Measurements from ENCODE around the gene PHF1.
"Not testable (repeated sequence)": the region's sequence is repeated elsewhere in the genome, so short reads cannot be mapped to it uniquely, and the experiment has no call there.

PHF1 gene
- 354 to 582 reads per million in 2 donors for total RNA-seq

DNA sequence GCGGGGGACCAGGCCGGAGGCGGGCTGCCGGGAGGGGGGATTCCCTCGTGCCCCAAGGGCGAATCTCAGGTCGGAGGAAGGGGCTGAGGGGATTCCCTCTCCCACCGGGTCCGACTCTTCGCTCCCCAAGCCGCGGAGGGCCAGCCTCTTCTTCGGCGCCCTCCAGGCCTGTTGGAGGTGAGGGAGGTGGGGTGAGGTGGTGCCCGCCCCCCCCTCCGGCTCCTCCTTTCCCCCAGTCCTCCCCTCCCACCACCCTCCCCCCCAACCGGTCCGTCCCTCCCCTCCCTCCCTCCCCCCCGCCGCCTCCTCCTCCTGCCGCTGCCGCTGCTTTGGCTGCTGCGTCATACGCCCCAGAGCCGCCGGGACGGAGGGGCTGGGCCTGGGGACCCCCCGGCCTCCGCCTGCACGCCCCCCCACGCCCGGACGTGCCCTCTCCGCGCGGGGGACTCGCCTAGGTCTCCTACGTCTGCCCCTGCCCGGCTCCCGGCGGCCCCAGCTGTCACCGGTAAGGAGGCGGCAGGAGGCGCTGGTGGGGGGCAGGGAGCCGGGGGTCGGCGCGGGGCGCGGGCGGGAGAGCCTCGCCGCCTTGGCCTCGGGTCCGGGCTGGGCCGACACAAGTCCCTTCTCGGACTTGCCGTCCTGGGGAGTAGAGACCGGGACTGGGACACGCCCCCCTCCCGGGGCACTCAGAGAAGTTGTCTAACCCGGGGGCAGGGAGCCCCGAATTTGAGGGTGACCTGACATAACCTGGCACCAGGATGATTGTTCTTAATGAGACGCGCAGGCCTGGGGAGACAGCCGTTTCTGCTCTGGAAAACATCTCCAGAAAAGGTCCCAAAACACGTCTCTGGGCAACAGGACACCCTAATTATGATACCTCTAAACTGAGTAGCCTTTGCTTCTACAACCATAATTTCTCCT, at the start of gene PHF1:
PHF1 (plus strand) TSS at position 304 of the 921 bp plus-strand sequence. CDS start 1,250 bp downstream, outside the sequence.
- peak in 2 of 5 experiments; percentile 90 to 92 for DNase-seq

GRCh38 chr6:33363486-33363885, 47.3 kb upstream of the PHF1 start:
- DNase-seq, result not testable (repeated sequence)

DNA sequence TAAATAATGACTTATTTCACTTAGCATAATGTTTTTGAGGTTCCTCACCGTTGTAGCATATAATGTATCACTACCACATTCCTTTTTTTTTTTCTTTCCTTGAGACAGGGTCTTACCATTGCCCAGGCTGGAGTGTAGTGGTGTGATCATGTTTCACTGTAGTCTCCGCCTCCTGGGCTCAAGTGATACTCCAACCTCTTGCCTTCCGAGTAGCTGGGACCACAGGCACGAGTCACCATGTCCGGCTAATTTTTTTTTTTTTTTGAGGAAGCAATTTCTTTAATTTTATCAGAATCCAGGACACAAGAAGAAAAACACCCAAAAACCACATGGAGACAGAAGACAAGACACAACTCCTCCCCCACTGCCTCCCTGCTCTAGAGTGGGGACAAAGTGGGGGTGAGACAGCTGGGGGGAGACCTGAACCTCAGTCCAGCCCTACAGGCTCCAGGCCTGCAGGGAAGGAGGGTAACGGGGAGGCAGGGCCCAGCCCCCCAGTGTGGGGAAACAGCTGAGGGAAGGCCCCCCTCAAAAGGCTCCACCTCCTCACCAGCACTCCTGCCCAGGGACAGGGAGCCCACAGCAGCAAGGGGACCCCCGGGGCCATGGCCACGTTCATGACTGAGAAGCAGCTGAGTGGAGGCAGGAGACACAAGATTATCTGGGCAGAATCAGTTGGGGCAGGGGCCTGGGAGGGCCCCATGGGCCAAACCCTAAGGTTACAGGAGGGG, 46.2 kb upstream of the PHF1 start:
- DNase-seq, result not testable (repeated sequence)

- not testable (repeated sequence) for DNase-seq
These were observed 45.4 kb upstream of the PHF1 start for GRCh38 chr6:33365206-33365971.

DNA sequence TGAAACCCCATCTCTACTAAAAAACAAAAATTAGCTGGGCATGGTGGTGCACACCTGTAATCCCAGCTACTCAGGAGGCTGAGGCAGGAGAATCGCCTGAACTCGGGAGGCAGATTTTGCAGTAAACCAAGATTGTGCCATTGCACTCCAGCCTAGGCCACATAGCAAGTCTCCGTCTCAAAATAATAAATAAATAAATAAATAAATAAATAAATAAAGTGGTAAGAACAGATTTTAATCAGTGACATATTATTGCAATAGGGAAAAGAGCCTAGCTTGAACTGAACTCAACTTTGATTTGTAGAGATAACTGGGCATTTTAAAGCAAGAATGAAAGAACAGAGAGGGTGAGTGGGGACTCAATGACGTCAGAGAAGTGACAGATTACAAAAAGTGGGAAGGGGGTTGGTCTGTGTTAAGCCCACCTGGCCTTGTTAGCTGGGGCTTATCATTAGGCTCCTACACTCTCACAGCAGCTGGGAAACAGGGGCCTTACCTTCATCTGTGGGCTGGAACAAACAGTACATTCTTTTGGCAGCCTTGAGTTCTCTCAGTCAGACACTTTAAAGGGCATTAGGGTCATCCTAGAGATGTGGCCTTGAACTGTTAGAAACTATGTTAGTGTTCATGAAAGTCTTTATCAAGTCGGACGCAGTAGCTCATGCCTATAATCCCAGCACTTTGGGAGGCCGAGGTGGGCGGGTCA, 43.7 kb upstream of the PHF1 start:
- DNase-seq, result no peak

DNA sequence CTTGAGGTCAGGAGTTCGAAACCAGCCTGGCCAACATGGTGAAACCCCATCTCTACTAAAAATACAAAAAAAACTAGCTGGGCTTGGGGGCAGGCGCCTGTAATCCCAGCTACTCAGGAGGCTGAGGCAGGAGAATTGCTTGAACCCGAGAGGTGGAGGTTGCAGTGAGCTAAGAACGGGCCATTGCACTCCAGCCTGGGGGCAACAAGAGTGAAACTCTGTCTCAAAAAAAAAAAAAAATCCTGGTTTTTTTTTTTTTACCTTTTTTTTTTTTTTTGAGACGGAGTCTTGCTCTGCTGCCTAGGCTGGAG, 43.1 kb upstream of the PHF1 start:
- DNase-seq, result not testable (repeated sequence)

- not testable (repeated sequence) for DNase-seq
These were observed 38.9 kb upstream of the PHF1 start for GRCh38 chr6:33371901-33372300.

DNA sequence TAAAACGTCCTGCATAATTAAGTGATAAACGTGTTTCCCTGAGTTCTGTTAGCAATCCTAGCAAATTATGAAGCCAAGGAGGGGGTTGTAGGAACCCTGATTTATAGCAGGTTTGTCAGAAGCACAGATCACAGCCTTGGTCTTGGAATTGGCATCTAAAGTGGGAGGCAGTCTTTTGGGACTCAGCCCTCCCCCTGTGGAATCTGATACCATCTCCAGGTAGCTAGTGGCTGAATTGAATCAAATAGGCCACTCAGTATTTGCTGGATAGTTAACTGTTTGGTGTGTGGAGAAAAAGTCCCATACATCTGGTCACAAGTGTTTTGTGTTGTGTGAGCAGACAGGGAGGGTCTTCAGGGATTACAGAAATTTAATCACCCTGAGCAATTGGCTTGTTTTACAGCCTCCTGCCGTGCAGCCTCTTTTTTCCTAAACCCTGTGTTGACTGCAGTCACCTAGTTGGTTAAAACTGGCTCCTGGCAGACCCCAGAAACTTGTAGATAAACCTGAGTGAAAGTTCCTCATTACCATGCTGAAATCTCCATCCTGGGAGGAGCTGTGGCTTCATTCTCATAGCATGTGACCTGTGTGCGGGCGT, 38.2 kb upstream of the PHF1 start:
- no peak for DNase-seq

DNA sequence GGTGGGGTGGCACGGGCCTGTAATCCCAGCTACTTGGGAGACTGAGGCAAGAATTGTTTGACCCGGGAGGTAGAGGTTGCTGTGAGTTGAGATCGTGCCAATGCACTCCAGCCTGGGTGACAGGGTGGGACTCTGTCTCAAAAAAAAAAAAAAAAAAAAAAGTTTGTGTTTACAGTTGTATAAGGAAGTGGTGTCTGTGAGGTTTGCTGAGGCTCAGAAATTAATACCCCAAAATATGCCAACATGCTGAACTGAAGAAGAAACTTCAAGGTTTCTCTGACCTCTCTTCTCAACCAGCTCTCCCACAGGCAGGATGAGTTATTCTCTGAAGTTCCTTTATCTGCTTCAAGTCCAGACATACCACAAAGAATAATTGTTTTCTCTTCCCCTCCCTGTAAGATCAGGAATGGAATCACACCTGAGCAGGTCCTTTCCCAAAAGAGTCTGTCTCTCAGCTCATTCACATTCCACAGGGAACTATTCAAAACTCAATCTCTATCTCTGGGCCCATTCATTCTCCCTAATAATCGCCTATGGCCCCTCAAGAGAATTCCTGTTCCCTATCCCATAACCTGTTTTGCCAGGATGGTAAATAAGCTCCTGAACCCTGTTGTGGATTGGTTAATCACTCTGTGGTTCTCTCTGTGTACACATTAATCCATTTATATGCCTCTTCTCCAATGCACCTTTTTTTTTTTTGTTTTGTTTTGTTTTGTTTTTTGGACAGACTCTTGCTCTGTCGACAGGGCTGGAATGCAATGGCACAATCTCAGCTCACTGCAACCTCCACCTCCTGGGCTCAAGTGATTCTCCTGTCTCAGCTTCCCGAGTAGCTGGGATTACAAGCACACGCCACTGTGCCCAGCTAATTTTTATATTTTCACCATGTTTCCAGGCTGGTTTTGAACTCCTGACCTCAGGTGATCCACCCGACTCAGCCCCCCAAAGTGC, 36.6 kb upstream of the PHF1 start:
- DNase-seq, result peak in 2 of 5 experiments; percentile 2 to 29

GRCh38 chr6:33375143-33375671, 35.6 kb upstream of the PHF1 start:
- no peak for DNase-seq

DNA sequence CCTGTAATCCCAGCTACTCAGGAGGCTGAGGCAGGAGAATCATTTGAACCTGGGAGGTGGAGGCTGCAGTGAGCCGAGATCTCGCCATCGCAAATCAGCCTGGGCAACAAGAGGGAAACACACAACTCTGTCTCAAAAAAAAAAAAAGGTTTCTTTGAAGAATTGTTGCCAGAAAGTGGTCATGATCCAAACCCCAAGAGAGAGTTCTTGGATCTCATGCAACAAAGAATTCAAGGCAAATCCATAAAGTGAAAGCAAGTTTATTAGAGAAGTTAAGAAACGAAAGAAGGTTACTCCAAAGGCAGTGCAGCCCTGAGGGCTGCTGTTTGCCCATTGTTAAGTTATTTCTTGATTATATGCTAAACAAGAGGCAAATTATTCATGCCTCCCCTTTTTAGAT, 33.6 kb upstream of the PHF1 start:
- DNase-seq, result no peak

- not testable (repeated sequence) for DNase-seq
These were observed 31.6 kb upstream of the PHF1 start for GRCh38 chr6:33379184-33379583.

DNA sequence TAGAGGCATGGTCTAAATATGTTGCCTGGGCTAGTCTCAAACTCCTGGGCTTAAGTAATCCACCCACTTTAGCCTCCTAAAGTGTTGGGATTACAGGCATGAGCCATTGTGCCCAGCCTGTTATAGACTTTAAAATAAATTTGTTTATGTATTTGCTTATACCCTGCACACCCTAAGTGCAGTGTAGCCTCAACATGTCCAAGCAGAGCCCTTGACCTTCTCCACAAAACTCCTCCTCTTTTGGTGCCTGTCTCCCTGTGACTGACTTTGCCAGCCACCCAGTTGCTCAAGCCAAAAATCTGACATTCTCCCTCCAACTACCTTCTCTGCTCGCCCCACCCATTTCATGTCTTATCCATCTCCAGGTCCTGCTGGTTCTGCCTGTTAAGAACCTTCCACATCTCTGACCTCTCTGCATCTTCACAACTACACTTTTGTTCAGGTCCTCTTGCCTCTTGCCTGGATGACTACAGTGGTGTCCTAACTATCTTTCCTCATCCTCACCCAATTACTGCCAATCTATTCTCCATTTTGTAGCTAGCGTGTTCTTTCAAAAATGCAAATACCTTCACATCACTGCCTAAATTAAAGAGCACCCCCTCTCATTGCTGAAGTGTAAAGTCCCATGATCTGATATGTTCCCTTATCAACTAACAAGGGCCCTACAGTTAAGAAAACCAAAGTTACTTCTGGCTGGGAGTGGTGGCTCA, 30.4 kb upstream of the PHF1 start:
- DNase-seq, result no peak

- no peak for DNase-seq
These were observed 27.2 kb upstream of the PHF1 start for GRCh38 chr6:33383427-33384185.

GRCh38 chr6:33384581-33385020, 26.2 kb upstream of the PHF1 start:
- DNase-seq, result no peak

GRCh38 chr6:33390173-33390572, 20.6 kb upstream of the PHF1 start:
- no peak for DNase-seq

- no peak for DNase-seq
These were observed 20.0 kb upstream of the PHF1 start for GRCh38 chr6:33390767-33391277.

DNA sequence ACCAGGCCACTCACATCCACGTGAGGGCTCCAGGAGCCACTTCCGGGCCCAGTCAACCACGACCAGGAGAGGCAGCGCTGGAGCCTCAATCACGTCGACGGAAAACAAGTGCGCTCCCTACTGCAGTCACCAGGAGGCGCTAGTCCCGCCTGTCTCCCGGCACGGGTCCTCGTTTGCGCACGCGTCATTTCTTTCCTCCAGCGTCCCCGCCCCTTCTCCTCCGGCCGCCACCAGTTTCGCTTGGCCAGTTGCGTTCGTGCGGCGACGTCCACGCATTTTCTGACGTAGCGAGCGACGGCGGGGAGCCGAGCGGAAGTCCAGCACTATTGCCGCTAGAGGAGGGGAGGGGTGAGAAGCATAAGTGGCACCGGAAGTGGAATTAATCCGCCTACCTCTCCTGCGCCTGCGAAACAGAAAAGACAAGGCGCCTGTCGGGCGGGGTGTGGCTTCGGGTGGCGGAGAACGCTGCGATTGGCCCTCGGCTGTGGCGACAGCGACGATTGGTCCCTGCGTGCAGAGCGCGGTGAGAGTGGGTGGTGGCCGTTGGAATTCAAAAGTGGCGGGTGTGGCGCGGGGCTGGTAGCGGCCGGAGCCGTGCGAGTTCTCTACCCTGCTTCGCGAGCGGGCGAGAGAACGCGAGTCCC, 19.4 kb upstream of the PHF1 start, which contains the start of gene KIFC1:
KIFC1 (plus strand) TSS at position 546 of the 644 bp plus-strand sequence. CDS start 163 bp downstream, outside the sequence.
- DNase-seq, result peak; percentile 97 to 100 (median 99)

Data from T-helper 2 cell (primary cell).